Heart right ventricle (tissue), 16 donors: ENCODE results near the gene LARP6. TPM values are rescaled to one million over a fixed set of nuclear protein-coding genes. Genes with fewer than 3 reads are reported as not detected.
"Not testable (repeated sequence)": the region's sequence is repeated elsewhere in the genome, so short reads cannot be mapped to it uniquely, and the experiment has no call there.

Experiments used
- ATAC-seq, 8 donors: fragments of 200-7000 bp; cut with Tn5 transposase; one replicate each; pipeline ENCODE4 v1.9.1; 2020; ENCODE audit warnings: mild to moderate bottlenecking in 8 of 8, moderate library complexity in 8 of 8, moderate number of reproducible peaks in 1 of 8
- DNase-seq, 2 donors: peaks; one replicate each; pipeline ENCODE4 v3.0.0-alpha.2; 2020
- H3K27ac ChIP-seq, 10 donors: fragments of 200-600 bp; sonication (generic) in 2 of 10; one replicate each; pipeline versions ENCODE4 v1.5.0 to v1.8.0; 2020 to 2022; ENCODE audit warnings: mild to moderate bottlenecking in 3 of 10
- H3K27me3 ChIP-seq, 7 donors: fragments of 200-600 bp; one replicate each; pipeline ENCODE4 v1.8.0; 2021 to 2022; ENCODE audit warnings: mild to moderate bottlenecking in 2 of 7
- H3K36me3 ChIP-seq, 9 donors: fragments of 200-600 bp; sonication (generic) in 1 of 9; one replicate each; pipeline versions ENCODE4 v1.5.0 to v1.8.0; 2020 to 2022; ENCODE audit warnings: mild to moderate bottlenecking in 2 of 9
- H3K4me1 ChIP-seq, 9 donors: fragments of 200-600 bp; sonication (generic) in 1 of 9; one replicate each; pipeline versions ENCODE4 v1.5.0 to v1.8.0; 2020 to 2022; ENCODE audit warnings: mild to moderate bottlenecking in 4 of 9
- H3K4me3 ChIP-seq, 10 donors: fragments of 200-600 bp; sonication (generic) in 2 of 10; one replicate each; pipeline versions ENCODE4 v1.5.0 to v1.8.0; 2020 to 2022; ENCODE audit warnings: mild to moderate bottlenecking in 7 of 10, moderate library complexity in 2 of 10
- H3K9me3 ChIP-seq, 11 donors: fragments of 200-600 bp in 10 of 11; sonication (generic) in 2 of 11; one replicate each; pipeline versions ENCODE4 v1.5.0 to v1.8.0; 2013 to 2022; ENCODE audit warnings: mild to moderate bottlenecking in 2 of 11, control low read depth in 1 of 11, moderate library complexity in 1 of 11
- CTCF ChIP-seq, 9 donors: fragments of 200-600 bp; sonication (generic) in 2 of 9; IDR thresholded peaks; one replicate each; pipeline versions ENCODE4 v1.5.0 to v1.8.0; 2021 to 2022; ENCODE audit warnings: antibody characterized with exemption in 9 of 9, mild to moderate bottlenecking in 5 of 9, moderate library complexity in 1 of 9
- WGBS, 2 donors: extraction: QIAGEN DNeasy Blood & Tissue Kit; methylation state at CpG; one replicate each; pipeline ENCODE4 v1.1.7; 2013; ENCODE audit warnings: inconsistent platforms in 1 of 2; 5-methylcytosine and 5-hydroxymethylcytosine counted together
- intact Hi-C, 10 donors: fragments of 100-400 bp; cut with DNase I; formaldehyde crosslinking; loops; one replicate each; pipeline versions ENCODE4 v1.11.1 to v1.14.2; 2022
- polyA plus RNA-seq, 2 donors: library from polyadenylated mRNA; stranded (reverse); fragments of 200-250 nt; gene quantifications; one replicate each; pipeline ENCODE4 v1.2.3, GENCODE V29; 2013
- total RNA-seq, 10 donors: library from RNA; stranded (reverse); fragmentation: NEBNext Ultra II Directional in 3 of 10; extraction: Animal tissue kit (Norgen Biotek cat#: 25700) in 3 of 10; gene quantifications; one replicate each; pipeline versions ENCODE4 v1.2.1 to v1.2.4, GENCODE V29; 2021 to 2023
- donor health status: Arrhythmogenic right ventricular cardiomyopathy.
- donor health status: ischemic (EF 13 %, LVEDD 7.1; RV severe dilation, severe dysfunction).
- donor health status: healthy with polysubstance abuse.
- donor health status: DM: no; HTN: yes; CAD: no.
- donor health status: DM: no; HTN: no; CAD: no.
- donor health status: ischemic (EF 25% LVEDD 6.9; RV normal size, moderate dysfunction).
- donor health status: ischemic (EF 25% LVEDD 5.7; RV mildly dilated, moderate dysfunction).
- donor health status: healthy.
- donor health status: DM: yes; HTN: yes; CAD: no.
- donor health status: Ischemic cardiomyopathy.
- donor health status: ischemic (EF 35%, LVEDD 5.7; RV mildly dilated, moderate dysfunction).
- donor health status: nonischemic (EF 11% LVEDD 7.7; RV severe dilation, severe dysfunction).
- donor health status: DM: yes; HTN: yes; CAD: no.
- donor health status: PGD.
- donor health status: ischemic (EF 29% LVEDD 5.4; RV normal size, mild dysfunction).
- donor health status: nonischemic (EF 23%, LVEDD 6.1; RV moderate dilation, normal function).

LARP6 gene
- total and polyA plus RNA-seq, 12 donors = 22.8 to 86.2 (median 38.9) TPM

DNA sequence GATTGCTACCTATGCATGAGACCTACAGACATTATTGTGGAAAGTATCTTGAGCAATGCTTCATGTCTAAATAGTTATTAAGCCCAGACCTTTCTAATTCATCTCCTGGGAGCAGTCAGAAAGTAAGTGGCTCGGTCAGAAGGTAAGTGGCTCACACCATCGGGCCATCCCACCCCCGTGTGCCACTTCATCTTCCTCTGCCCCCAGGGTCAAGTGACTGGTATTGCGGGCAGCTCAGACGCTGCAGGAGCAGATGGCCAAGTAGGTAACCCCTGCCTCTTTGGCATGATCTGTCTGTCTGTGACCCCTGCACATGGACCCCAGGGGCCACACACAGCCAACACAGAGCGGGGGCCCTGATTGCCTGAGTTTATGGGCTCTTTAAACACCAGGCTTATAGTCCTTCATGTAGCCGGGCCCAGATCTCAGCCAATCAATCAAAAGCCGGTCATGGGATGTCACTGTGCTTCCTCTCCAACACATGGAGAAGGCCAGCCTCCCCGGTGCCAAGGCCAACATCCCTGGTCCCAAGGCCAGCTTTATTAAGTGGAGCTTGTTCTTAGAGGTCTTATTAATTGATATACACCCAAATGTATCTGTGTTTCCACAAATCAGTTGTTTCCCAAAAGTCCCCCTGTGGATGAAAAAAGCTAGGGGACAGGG is 42.9 kb downstream of the LARP6 start:
- no peaks in the 10 kb centered on the region for H3K27me3 ChIP-seq
- no peaks in the 10 kb centered on the region for H3K9me3 ChIP-seq
- peaks cover 0 to 33% (median 12%) of the 10 kb centered on the region in 9 donors for H3K4me1 ChIP-seq
- no peak overlapping the region for H3K4me3 ChIP-seq
- intact Hi-C loops = loop anchor here in 9 of 10 donors (5.0 to 10.0 kb wide), 7 partner anchors 44 to 246 kb away; no protein-coding TSS in a partner anchor
- 79 to 86% methylated on average over 9 of the region's 9 CpGs for WGBS, 2 donors
- H3K27ac ChIP-seq = no peak overlapping the region
- DNase-seq = no peak
- H3K36me3 ChIP-seq = no peaks in the 10 kb centered on the region
- ATAC-seq = peak in 2 of 8 donors; percentile 8 to 24
- TF ChIP-seq CTCF (IDR thresholded peaks at IDR 0.05) = no peak

GRCh38 chr15:70806992-70807712 is 46.8 kb downstream of the LARP6 start:
- Histone ChIP-seq H3K4me1 (peaks cover 0 to 38% (median 12%) of the 10 kb centered on the region in 9 donors), H3K9me3 (no peaks in the 10 kb centered on the region), H3K27me3 (no peaks in the 10 kb centered on the region), H3K36me3 (no peaks in the 10 kb centered on the region), H3K27ac (peak overlapping the region in 5 of 10 donors; percentile 14 to 74 (median 50)), H3K4me3 (no peak overlapping the region)
- 73 to 84% methylated on average over 9 of the region's 9 CpGs for WGBS, 2 donors
- ATAC-seq (peak in 6 of 8 donors; percentile 19 to 63 (median 55)), DNase-seq (peak; percentile 49 to 62)
- intact Hi-C loops = loop anchor here in 3 of 10 donors (5.0 kb wide), 1 partner anchor 35 kb away; no protein-coding TSS in a partner anchor
- no peak for TF ChIP-seq CTCF (IDR thresholded peaks at IDR 0.05)

DNA sequence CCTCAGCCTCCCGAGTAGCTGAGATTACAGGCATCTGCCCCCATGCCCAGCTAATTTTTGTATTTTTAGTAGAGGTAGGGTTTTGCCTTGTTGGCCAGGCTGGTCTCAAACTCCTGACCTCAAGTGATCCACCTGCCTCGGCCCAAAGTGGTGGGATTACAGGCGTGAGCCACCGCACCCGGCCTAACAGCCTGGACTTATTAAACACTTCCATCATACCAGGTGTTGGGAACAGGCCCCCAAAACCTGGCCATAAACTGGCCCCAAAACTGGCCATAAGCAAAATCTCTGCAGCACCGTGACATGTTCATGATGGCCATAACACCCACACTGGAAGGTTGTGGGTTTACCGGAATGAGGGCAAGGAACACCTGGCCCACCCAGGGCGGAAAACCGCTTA is 49.6 kb downstream of the LARP6 start:
- DNase-seq, H3K9me3 ChIP-seq, intact Hi-C loops, H3K4me3 ChIP-seq, H3K36me3 ChIP-seq, H3K27ac ChIP-seq, ATAC-seq, H3K27me3 ChIP-seq: not testable (repeated sequence)
- WGBS, 2 donors = 97 to 99% methylated on average over 9 of the region's 9 CpGs
- H3K4me1 ChIP-seq = peaks cover 0 to 51% (median 24%) of the 10 kb centered on the region in 9 donors

GRCh38 chr15:70802629-70803028 is 51.3 kb downstream of the LARP6 start:
- DNase-seq (peak in 1 of 2 donors; percentile 34), ATAC-seq (peak in 5 of 8 donors; percentile 31 to 76 (median 44))
- intact Hi-C loops = no loop called here
- no peak for TF ChIP-seq CTCF (IDR thresholded peaks at IDR 0.05)
- no peaks in the 10 kb centered on the region for H3K27me3 ChIP-seq
- 71 to 85% methylated on average over 4 of the region's 4 CpGs for WGBS, 2 donors
- peak overlapping the region in 5 of 10 donors; percentile 6 to 69 (median 48) for H3K27ac ChIP-seq
- no peak overlapping the region for H3K4me3 ChIP-seq
- H3K36me3 ChIP-seq = no peaks in the 10 kb centered on the region
- H3K9me3 ChIP-seq = no peaks in the 10 kb centered on the region
- H3K4me1 ChIP-seq = peaks cover 0 to 48% (median 24%) of the 10 kb centered on the region in 9 donors
